Testis (tissue), 3 donors: ENCODE results near the gene STK35. TPM values are rescaled to one million over a fixed set of nuclear protein-coding genes. Genes with fewer than 3 reads are reported as not detected.
"Not testable (repeated sequence)": the region's sequence is repeated elsewhere in the genome, so short reads cannot be mapped to it uniquely, and the experiment has no call there.

Experiments used
- DNase-seq: peaks from one replicate; pipeline ENCODE4 v3.0.0-alpha.2; 2019
- H3K27ac ChIP-seq, 2 donors: fragments of 200-600 bp; sonication (generic); one replicate each; pipeline ENCODE4 v1.5.1; 2019
- H3K27me3 ChIP-seq: fragments of 200-600 bp; sonication (generic); one replicate; pipeline ENCODE4 v1.5.1; 2019
- H3K36me3 ChIP-seq: fragments of 200-600 bp; sonication (generic); one replicate; pipeline ENCODE4 v1.5.1; 2017; ENCODE audit warnings: low read depth; ENCODE audit errors: missing control alignments
- H3K4me1 ChIP-seq: fragments of 200-600 bp; sonication (generic); one replicate; pipeline ENCODE4 v1.5.1; 2019
- H3K4me3 ChIP-seq, 2 donors: fragments of 200-600 bp; sonication (generic); one replicate each; pipeline ENCODE4 v1.5.1; 2017 to 2019
- H3K9me3 ChIP-seq: fragments of 200-600 bp; sonication (generic); one replicate; pipeline ENCODE4 v1.5.1; 2017
- CTCF ChIP-seq, 3 experiments: fragments of 450-650 bp in 2 of 3; fragments of 200-600 bp in 1 of 3; sonication (generic) in 1 of 3; IDR thresholded peaks; one replicate each; pipeline ENCODE4 v1.5.1; 2016 to 2019; ENCODE audit warnings: antibody characterized with exemption in 3 of 3, mild to moderate bottlenecking in 2 of 3, moderate library complexity in 1 of 3
- POLR2A ChIP-seq: fragments of 450-650 bp; IDR thresholded peaks from one replicate; pipeline ENCODE4 v1.6.1; 2017; ENCODE audit warnings: antibody characterized with exemption, mild to moderate bottlenecking, moderate library complexity
- WGBS, 2 donors: methylation state at CpG; one replicate each; pipeline ENCODE4 v1.1.5; 2018; 5-methylcytosine and 5-hydroxymethylcytosine counted together
- intact Hi-C: fragments of 100-400 bp; cut with DNase I; formaldehyde crosslinking; loops from one replicate; pipeline ENCODE4 v1.15.1; 2023; ENCODE audit warnings: low total_unique reads
- polyA plus RNA-seq: library from polyadenylated mRNA; stranded (reverse); fragments of 350-450 nt; fragmentation: Illumina TruSeq; extraction: RNeasy Lipid Tissue Mini Kit (QIAGEN cat#74804); gene quantifications from one replicate; pipeline ENCODE4 v1.2.3, GENCODE V29; 2014; ENCODE audit warnings: low read depth, low replicate concordance; ENCODE audit not compliant: insufficient read depth
- total RNA-seq, 2 donors: library from RNA; depleted of rRNA; stranded (reverse); fragments of >200 nt; gene quantifications; one replicate each; pipeline ENCODE4 v1.2.3, GENCODE V29; 2016

The STK35 gene
- total and polyA plus RNA-seq, 3 donors from 2014 or later = 46.3 to 82.8 (median 73.0) TPM

DNA sequence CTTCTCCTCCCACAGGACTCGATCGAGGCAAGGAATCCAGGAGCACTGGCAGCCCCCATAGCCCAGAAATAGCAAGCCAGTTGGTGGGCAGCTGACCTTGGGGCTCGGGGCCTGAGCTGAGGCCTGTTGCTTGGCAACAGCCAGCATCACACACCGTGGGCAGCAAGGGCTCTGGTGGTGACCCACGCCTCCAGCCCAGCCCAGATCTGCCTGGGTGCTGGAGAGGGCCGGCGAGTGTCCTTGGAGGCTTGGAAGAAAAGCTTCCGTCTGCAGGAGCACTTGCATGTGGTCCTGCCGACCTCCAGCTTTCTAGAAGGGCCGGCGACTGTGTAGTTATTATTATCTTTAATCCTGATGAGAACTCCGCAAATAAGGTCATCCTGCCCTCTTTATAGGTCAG is 67.3 kb downstream of the STK35 start:
- Histone ChIP-seq H3K27ac (no peak overlapping the region), H3K9me3 (no peaks in the 10 kb centered on the region), H3K36me3 (no peaks in the 10 kb centered on the region), H3K4me3 (no peak overlapping the region), H3K27me3 (no peaks in the 10 kb centered on the region), H3K4me1 (no peaks in the 10 kb centered on the region)
- DNase-seq = no peak
- WGBS, 2 donors = 51 to 53% methylated on average over 12 of the region's 12 CpGs
- TF ChIP-seq POLR2A (no peak), CTCF (IDR thresholded peaks at IDR 0.05) (no peak)
- intact Hi-C loops = loop anchor here (5.0 to 10.0 kb wide), 2 partner anchors 202 to 686 kb away; no protein-coding TSS in a partner anchor

- H3K9me3 ChIP-seq = no peaks in the 10 kb centered on the region
- 90 to 92% methylated on average over 9 to 12 of the region's 12 CpGs for WGBS, 2 donors
- intact Hi-C loops = loop anchor here (5.0 to 10.0 kb wide), 2 partner anchors 202 to 685 kb away; no protein-coding TSS in a partner anchor
- H3K4me3 ChIP-seq = no peak overlapping the region
- no peaks in the 10 kb centered on the region for H3K27me3 ChIP-seq
- H3K4me1 ChIP-seq = no peaks in the 10 kb centered on the region
- H3K27ac ChIP-seq = no peak overlapping the region
- TF ChIP-seq POLR2A (no peak), CTCF (IDR thresholded peaks at IDR 0.05) (no peak)
- DNase-seq = no peak
- no peaks in the 10 kb centered on the region for H3K36me3 ChIP-seq
Measured at GRCh38 chr20:2169456-2170088, 67.9 kb downstream of the STK35 start.

GRCh38 chr20:2170404-2170803 is 68.8 kb downstream of the STK35 start:
- Histone ChIP-seq H3K4me3 (no peak overlapping the region), H3K27me3 (no peaks in the 10 kb centered on the region), H3K27ac (no peak overlapping the region), H3K9me3 (no peaks in the 10 kb centered on the region), H3K4me1 (no peaks in the 10 kb centered on the region), H3K36me3 (no peaks in the 10 kb centered on the region)
- DNase-seq = no peak
- WGBS, 2 donors = 79 to 100% methylated on average over 3 of the region's 3 CpGs
- TF ChIP-seq CTCF (IDR thresholded peaks at IDR 0.05) (no peak), POLR2A (no peak)
- intact Hi-C loops = no loop called here

GRCh38 chr20:2171266-2171790 is 69.7 kb downstream of the STK35 start:
- TF ChIP-seq POLR2A (no peak), CTCF (IDR thresholded peaks at IDR 0.05) (no peak)
- WGBS, 2 donors = 86 to 89% methylated on average over 10 of the region's 10 CpGs
- DNase-seq = no peak
- H3K4me3 ChIP-seq = no peak overlapping the region
- intact Hi-C loops = no loop called here
- H3K27me3 ChIP-seq = no peaks in the 10 kb centered on the region
- H3K36me3 ChIP-seq = no peaks in the 10 kb centered on the region
- H3K27ac ChIP-seq = no peak overlapping the region
- no peaks in the 10 kb centered on the region for H3K9me3 ChIP-seq
- H3K4me1 ChIP-seq = peaks cover 3% of the 10 kb centered on the region

DNA sequence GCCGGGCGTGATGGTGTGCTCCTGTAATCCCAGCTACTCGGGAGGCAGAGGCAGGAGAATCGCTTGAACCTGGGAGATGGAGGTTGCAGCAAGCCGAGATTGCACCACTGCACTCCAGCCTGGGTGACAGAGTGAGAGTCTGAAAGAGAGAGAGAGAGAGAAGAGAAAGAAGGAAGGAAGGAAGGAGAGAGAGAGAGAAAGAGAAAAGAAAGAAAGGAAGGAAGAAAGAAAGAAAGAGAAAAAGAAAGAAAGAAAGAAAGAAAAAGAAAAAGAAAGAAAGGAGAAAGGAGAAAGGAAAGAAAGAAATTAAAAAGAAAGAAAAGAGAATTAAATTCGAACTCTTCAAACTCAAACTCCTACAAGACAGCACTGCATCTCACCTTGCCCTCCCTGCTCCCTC is 70.2 kb downstream of the STK35 start:
- H3K9me3 ChIP-seq, H3K27ac ChIP-seq, H3K27me3 ChIP-seq, DNase-seq, intact Hi-C loops, H3K4me1 ChIP-seq, H3K4me3 ChIP-seq, H3K36me3 ChIP-seq: not testable (repeated sequence)
- WGBS, 2 donors = 84 to 90% methylated on average over 6 of the region's 6 CpGs
